Measurements from ENCODE around the gene FOXK1. TPM values are rescaled to one million over a fixed set of nuclear protein-coding genes. Genes with fewer than 3 reads are reported as not detected.
"Not testable (repeated sequence)": the region's sequence is repeated elsewhere in the genome, so short reads cannot be mapped to it uniquely, and the experiment has no call there.

The FOXK1 gene
- total RNA-seq, 4 donors from 2014 or later, result 28.0 to 59.9 (median 34.2) TPM

DNA sequence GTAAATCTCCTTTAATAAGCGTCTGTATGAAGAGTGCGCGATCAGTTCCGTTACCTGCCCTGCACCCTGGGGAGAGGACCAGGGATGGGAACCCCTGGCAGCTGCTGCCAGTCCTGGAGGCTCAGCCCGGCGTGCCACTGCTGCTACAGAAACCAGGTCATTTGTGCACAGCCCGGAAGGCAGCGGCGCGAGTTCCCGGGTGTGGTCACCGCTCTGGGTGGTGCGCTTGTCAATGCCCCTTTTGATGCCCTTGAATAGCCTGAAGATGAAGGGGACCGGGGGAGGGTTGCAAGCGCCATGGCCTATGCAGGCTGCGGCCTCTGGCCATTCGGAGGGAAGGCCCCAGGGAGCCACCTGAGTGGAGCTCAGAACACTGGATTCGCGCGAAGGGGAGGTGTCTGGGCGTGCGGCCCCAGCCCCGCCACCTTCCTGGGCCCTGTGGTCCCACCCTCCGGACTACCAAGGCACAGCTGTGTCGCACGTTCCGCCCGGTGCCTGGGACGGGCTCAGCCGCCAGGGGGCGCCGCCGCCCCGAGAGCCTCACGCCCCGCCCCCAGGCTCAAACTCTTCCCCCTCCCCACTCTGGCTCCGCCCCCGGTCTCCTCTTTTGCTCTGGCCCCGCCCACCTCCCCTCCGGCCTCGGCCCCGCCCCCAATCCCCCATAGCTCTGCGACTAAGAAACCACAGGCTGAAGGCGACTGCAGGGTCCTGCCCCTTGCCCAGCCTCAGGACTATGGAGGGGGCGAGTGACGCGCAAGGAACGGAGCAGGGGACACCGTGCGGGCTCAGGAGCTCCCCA, 109.8 kb downstream of the FOXK1 start:
- no peaks in the 10 kb centered on the region for H3K27me3 ChIP-seq
- intact Hi-C loops (cut with DNase I; ENCODE audit: low total_unique reads), result loop anchor here (5.0 kb wide), 1 partner anchor 290 kb away; no protein-coding TSS in a partner anchor
- peaks cover 0 to 15% (median 13%) of the 10 kb centered on the region in 4 donors for H3K4me1 ChIP-seq
- TF ChIP-seq, protein P1, sequence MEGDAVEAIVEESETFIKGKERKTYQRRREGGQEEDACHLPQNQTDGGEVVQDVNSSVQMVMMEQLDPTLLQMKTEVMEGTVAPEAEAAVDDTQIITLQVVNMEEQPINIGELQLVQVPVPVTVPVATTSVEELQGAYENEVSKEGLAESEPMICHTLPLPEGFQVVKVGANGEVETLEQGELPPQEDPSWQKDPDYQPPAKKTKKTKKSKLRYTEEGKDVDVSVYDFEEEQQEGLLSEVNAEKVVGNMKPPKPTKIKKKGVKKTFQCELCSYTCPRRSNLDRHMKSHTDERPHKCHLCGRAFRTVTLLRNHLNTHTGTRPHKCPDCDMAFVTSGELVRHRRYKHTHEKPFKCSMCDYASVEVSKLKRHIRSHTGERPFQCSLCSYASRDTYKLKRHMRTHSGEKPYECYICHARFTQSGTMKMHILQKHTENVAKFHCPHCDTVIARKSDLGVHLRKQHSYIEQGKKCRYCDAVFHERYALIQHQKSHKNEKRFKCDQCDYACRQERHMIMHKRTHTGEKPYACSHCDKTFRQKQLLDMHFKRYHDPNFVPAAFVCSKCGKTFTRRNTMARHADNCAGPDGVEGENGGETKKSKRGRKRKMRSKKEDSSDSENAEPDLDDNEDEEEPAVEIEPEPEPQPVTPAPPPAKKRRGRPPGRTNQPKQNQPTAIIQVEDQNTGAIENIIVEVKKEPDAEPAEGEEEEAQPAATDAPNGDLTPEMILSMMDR (IDR thresholded peaks at IDR 0.05), result peak; percentile 51 to 90 (median 73)
- no peak for TF ChIP-seq EP300 (IDR thresholded peaks at IDR 0.05; ENCODE audit: low read depth)
- WGBS, 2 donors (ENCODE audit: low coverage in 1 of 2), result 75% methylated on average over 41 of the region's 50 CpGs; no CpG with 5 or more reads in 1 of the 2 donors
- peak; percentile 62 for DNase-seq
- H3K4me3 ChIP-seq, result peak overlapping the region in 3 of 4 donors; percentile 30 to 49 (median 47)
- H3K9me3 ChIP-seq, result no peaks in the 10 kb centered on the region
- in situ Hi-C loops (cut with MboI; ENCODE audit: low pct_ligation_motif_present in 1 of 4, low pct_unique_long_range_greater_than_20kb in 1 of 4, low sequenced_read_pairs in 3 of 4), result loop anchor here in 1 of 4 donors (10.0 kb wide), 1 partner anchor 293 kb away; no protein-coding TSS in a partner anchor
- peak overlapping the region; percentile 33 to 69 (median 54) for H3K27ac ChIP-seq
- peaks cover 0 to 20% (median 8%) of the 10 kb centered on the region in 4 donors for H3K36me3 ChIP-seq

GRCh38 chr7:4792537-4793126, 110.5 kb downstream of the FOXK1 start:
- TF ChIP-seq EP300 (IDR thresholded peaks at IDR 0.05; ENCODE audit: low read depth) (no peak), POLR2AphosphoS5 (IDR thresholded peaks at IDR 0.05) (peak in 1 of 3 donors; percentile 28), POLR2A (IDR thresholded peaks at IDR 0.05) (peak; percentile 25)
- TF ChIP-seq, protein P1 (IDR thresholded peaks at IDR 0.05), result no peak
- Histone ChIP-seq H3K4me3 (peak overlapping the region in 3 of 4 donors; percentile 30 to 49 (median 47)), H3K4me1 (peaks cover 0 to 15% (median 13%) of the 10 kb centered on the region in 4 donors), H3K27me3 (no peaks in the 10 kb centered on the region), H3K9me3 (no peaks in the 10 kb centered on the region), H3K36me3 (peaks cover 0 to 14% (median 7%) of the 10 kb centered on the region in 4 donors), H3K27ac (peak overlapping the region; percentile 33 to 69 (median 54))
- 72% methylated on average over 45 of the region's 47 CpGs; no CpG with 5 or more reads in 1 of the 2 donors for WGBS, 2 donors (ENCODE audit: low coverage in 1 of 2)
- intact Hi-C loops (cut with DNase I; ENCODE audit: low total_unique reads), result loop anchor here (5.0 kb wide), 1 partner anchor 290 kb away; no protein-coding TSS in a partner anchor
- in situ Hi-C loops (cut with MboI; ENCODE audit: low pct_ligation_motif_present in 1 of 4, low pct_unique_long_range_greater_than_20kb in 1 of 4, low sequenced_read_pairs in 3 of 4), result loop anchor here in 1 of 4 donors (10.0 kb wide), 1 partner anchor 292 kb away; no protein-coding TSS in a partner anchor
- DNase-seq, result no peak

DNA sequence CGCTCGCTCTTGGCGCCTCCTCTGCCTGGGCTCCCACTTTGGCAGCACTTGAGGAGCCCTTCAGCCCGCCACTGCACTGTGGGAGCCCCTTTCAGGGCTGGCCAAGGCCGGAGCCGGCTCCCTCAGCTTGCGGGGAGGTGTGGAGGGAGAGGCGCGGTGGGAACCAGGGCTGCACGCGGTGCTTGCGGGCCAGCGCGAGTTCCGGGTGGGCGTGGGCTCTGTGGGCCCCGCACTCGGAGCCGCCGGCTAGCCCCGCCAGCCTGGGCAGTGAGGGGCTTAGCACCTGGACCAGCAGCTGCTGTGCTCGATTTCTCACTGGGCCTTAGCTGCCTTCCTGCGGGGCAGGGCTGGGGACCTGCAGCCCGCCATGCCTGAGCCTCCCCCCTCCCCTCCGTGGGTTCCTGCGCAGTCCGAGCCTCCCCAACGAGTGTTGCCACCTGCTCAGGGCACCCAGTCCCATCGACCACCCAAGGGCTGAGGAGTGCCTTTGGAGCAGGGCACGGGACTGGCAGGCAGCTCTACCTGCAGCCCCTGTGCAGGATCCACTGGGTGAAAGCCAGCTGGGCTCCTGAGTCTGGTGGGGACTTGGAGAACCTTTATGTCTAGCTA, 111.4 kb downstream of the FOXK1 start:
- not testable (repeated sequence) for H3K9me3 ChIP-seq, H3K4me3 ChIP-seq, H3K27ac ChIP-seq, DNase-seq, H3K36me3 ChIP-seq, H3K27me3 ChIP-seq
- 94% methylated on average over 29 of the region's 30 CpGs; no CpG with 5 or more reads in 1 of the 2 donors for WGBS, 2 donors (ENCODE audit: low coverage in 1 of 2)
- in situ Hi-C loops (cut with MboI; ENCODE audit: low pct_ligation_motif_present in 1 of 4, low pct_unique_long_range_greater_than_20kb in 1 of 4, low sequenced_read_pairs in 3 of 4) (loop anchor here in 1 of 4 donors (10.0 kb wide), 1 partner anchor 291 kb away; no protein-coding TSS in a partner anchor), intact Hi-C loops (cut with DNase I; ENCODE audit: low total_unique reads) (loop anchor here (5.0 kb wide), 1 partner anchor 289 kb away; no protein-coding TSS in a partner anchor)
- H3K4me1 ChIP-seq, result peaks cover 0 to 15% (median 13%) of the 10 kb centered on the region in 4 donors

- in situ Hi-C loops (cut with MboI; ENCODE audit: low pct_ligation_motif_present in 1 of 4, low pct_unique_long_range_greater_than_20kb in 1 of 4, low sequenced_read_pairs in 3 of 4), result loop anchor here in 1 of 4 donors (10.0 kb wide), 1 partner anchor 291 kb away; no protein-coding TSS in a partner anchor
- not testable (repeated sequence) for H3K27ac ChIP-seq, H3K9me3 ChIP-seq, H3K27me3 ChIP-seq, H3K4me3 ChIP-seq, H3K36me3 ChIP-seq, DNase-seq
- WGBS, 2 donors (ENCODE audit: low coverage in 1 of 2), result 85% methylated on average over 14 of the region's 14 CpGs; no CpG with 5 or more reads in 1 of the 2 donors
- peaks cover 0 to 15% (median 13%) of the 10 kb centered on the region in 4 donors for H3K4me1 ChIP-seq
- intact Hi-C loops (cut with DNase I; ENCODE audit: low total_unique reads), result loop anchor here (5.0 kb wide), 1 partner anchor 288 kb away; no protein-coding TSS in a partner anchor
These were observed 112.1 kb downstream of the FOXK1 start for GRCh38 chr7:4794171-4794570.

All from transverse colon (tissue), 4 donors.